Loucy (cell line): ENCODE measurements around the gene MUC5B.
"Not testable (repeated sequence)": the region's sequence is repeated elsewhere in the genome, so short reads cannot be mapped to it uniquely, and the experiment has no call there.

Source experiments
- H2AFZ ChIP-seq: fragments of 200-600 bp; sonication (generic); 2 replicates; pipeline ENCODE4 v1.6.0; 2016; ENCODE audit warnings: antibody characterized with exemption, mild to moderate bottlenecking, low read length, moderate library complexity
- H3F3A ChIP-seq: fragments of 200-600 bp; 2 replicates; pipeline ENCODE4 v1.6.0; 2016; ENCODE audit warnings: antibody characterized with exemption, low read depth, mild to moderate bottlenecking
- H3K27me3 ChIP-seq: fragments of 200-600 bp; sonication (generic); 2 replicates; pipeline ENCODE4 v1.6.1; 2014; ENCODE audit warnings: low read length, mild to moderate bottlenecking; ENCODE audit not compliant: insufficient read depth, poor library complexity, severe bottlenecking
- H3K36me3 ChIP-seq: fragments of 200-600 bp; sonication (generic); 2 replicates; pipeline ENCODE4 v1.6.1; 2016; ENCODE audit warnings: low read length; ENCODE audit not compliant: insufficient read depth
- H3K4me1 ChIP-seq: fragments of 200-600 bp; sonication (generic); 2 replicates; pipeline ENCODE4 v1.5.1; 2014; ENCODE audit warnings: low read length, mild to moderate bottlenecking; ENCODE audit not compliant: insufficient read depth, poor library complexity, severe bottlenecking
- H3K4me2 ChIP-seq: fragments of 200-600 bp; sonication (generic); 2 replicates; pipeline ENCODE4 v1.6.0; 2014; ENCODE audit warnings: antibody characterized with exemption, low read length, low read depth, mild to moderate bottlenecking; ENCODE audit not compliant: poor library complexity, severe bottlenecking
- H3K4me3 ChIP-seq: fragments of 200-600 bp; sonication (generic); 2 replicates; pipeline ENCODE4 v1.5.1; 2014; ENCODE audit warnings: low read length, mild to moderate bottlenecking, mixed read lengths; ENCODE audit not compliant: poor library complexity, severe bottlenecking
- H3K79me2 ChIP-seq: fragments of 200-600 bp; sonication (generic); 2 replicates; pipeline ENCODE4 v1.6.1; 2014; ENCODE audit warnings: low read length; ENCODE audit not compliant: insufficient read depth
- H3K9ac ChIP-seq: fragments of 200-600 bp; sonication (generic); 2 replicates; pipeline ENCODE4 v1.6.0; 2014; ENCODE audit warnings: mild to moderate bottlenecking, low read depth, low read length, moderate library complexity; ENCODE audit not compliant: poor library complexity, severe bottlenecking
- H3K9me2 ChIP-seq: fragments of 200-600 bp; sonication (generic); replicated peaks from 2 replicates; pipeline ENCODE4 v1.6.1; 2016; ENCODE audit warnings: low read depth, low read length, mixed read lengths
- H3K9me3 ChIP-seq: fragments of 200-600 bp; sonication (generic); 2 replicates; pipeline ENCODE4 v1.6.1; 2014; ENCODE audit warnings: mild to moderate bottlenecking, antibody characterized with exemption, low read length, low read depth; ENCODE audit not compliant: insufficient read depth
- H4K20me1 ChIP-seq: fragments of 200-600 bp; sonication (generic); 2 replicates; pipeline ENCODE4 v1.6.0; 2014; ENCODE audit warnings: antibody characterized with exemption, low read length, mild to moderate bottlenecking; ENCODE audit not compliant: insufficient read depth, poor library complexity, severe bottlenecking

MUC5B gene

GRCh38 chr11:1243521-1243920 is 20.7 kb downstream of the MUC5B start:
- not testable (repeated sequence) for H3K4me2 ChIP-seq, H3K79me2 ChIP-seq, H3K4me3 ChIP-seq, H2AFZ ChIP-seq, H3F3A ChIP-seq, H3K4me1 ChIP-seq, H4K20me1 ChIP-seq, H3K27me3 ChIP-seq, H3K36me3 ChIP-seq, H3K9me3 ChIP-seq, H3K9me2 ChIP-seq, H3K9ac ChIP-seq

GRCh38 chr11:1244557-1244956 is 21.7 kb downstream of the MUC5B start:
- not testable (repeated sequence) for H3K9me3 ChIP-seq, H3K4me3 ChIP-seq, H4K20me1 ChIP-seq, H3K9me2 ChIP-seq, H3K36me3 ChIP-seq, H3K4me1 ChIP-seq, H3F3A ChIP-seq, H3K9ac ChIP-seq, H2AFZ ChIP-seq, H3K4me2 ChIP-seq, H3K27me3 ChIP-seq, H3K79me2 ChIP-seq

- H3K9me3 ChIP-seq, H3K79me2 ChIP-seq, H3K9ac ChIP-seq, H3K4me3 ChIP-seq, H3K27me3 ChIP-seq, H3K4me1 ChIP-seq, H3K36me3 ChIP-seq, H3K9me2 ChIP-seq, H3K4me2 ChIP-seq, H4K20me1 ChIP-seq, H3F3A ChIP-seq, H2AFZ ChIP-seq: not testable (repeated sequence)
Observed at GRCh38 chr11:1245717-1246116, 22.9 kb downstream of the MUC5B start.

GRCh38 chr11:1246301-1246700 is 23.4 kb downstream of the MUC5B start:
- not testable (repeated sequence) for H3K4me1 ChIP-seq, H3K4me3 ChIP-seq, H4K20me1 ChIP-seq, H3K9me2 ChIP-seq, H3F3A ChIP-seq, H3K9ac ChIP-seq, H3K9me3 ChIP-seq, H3K27me3 ChIP-seq, H3K36me3 ChIP-seq, H3K4me2 ChIP-seq, H3K79me2 ChIP-seq, H2AFZ ChIP-seq

GRCh38 chr11:1247026-1247425 is 24.2 kb downstream of the MUC5B start:
- not testable (repeated sequence) for H3K27me3 ChIP-seq, H3K4me3 ChIP-seq, H4K20me1 ChIP-seq, H3F3A ChIP-seq, H3K4me2 ChIP-seq, H3K4me1 ChIP-seq, H3K9me3 ChIP-seq, H3K9me2 ChIP-seq, H3K36me3 ChIP-seq, H2AFZ ChIP-seq, H3K79me2 ChIP-seq, H3K9ac ChIP-seq

- H3K4me1 ChIP-seq, H3F3A ChIP-seq, H3K4me2 ChIP-seq, H3K9me3 ChIP-seq, H2AFZ ChIP-seq, H3K9ac ChIP-seq, H3K79me2 ChIP-seq, H3K4me3 ChIP-seq, H3K9me2 ChIP-seq, H3K36me3 ChIP-seq, H3K27me3 ChIP-seq, H4K20me1 ChIP-seq: not testable (repeated sequence)
Observed at GRCh38 chr11:1248951-1249350, 26.1 kb downstream of the MUC5B start.

GRCh38 chr11:1250411-1250810 is 27.5 kb downstream of the MUC5B start:
- not testable (repeated sequence) for H3K36me3 ChIP-seq, H4K20me1 ChIP-seq, H3K79me2 ChIP-seq, H3K4me3 ChIP-seq, H3K9me3 ChIP-seq, H3K27me3 ChIP-seq, H3F3A ChIP-seq, H3K4me1 ChIP-seq, H3K4me2 ChIP-seq, H2AFZ ChIP-seq, H3K9ac ChIP-seq, H3K9me2 ChIP-seq
